Panc1 (cell line): Measurements from ENCODE around the gene C1QTNF12. TPM values are rescaled to one million over a fixed set of nuclear protein-coding genes. Genes with fewer than 3 reads are reported as not detected.
A peak's percentile ranks its signal among the peaks of the same experiment; 100 is the strongest.

ENCODE experiments used
- ATAC-seq: fragments of 200-7000 bp; cut with Tn5 transposase; 2 replicates; pipeline ENCODE4 v1.9.1; 2020; ENCODE audit warnings: mild to moderate bottlenecking, moderate library complexity
- BruUV-seq: library from RNA; stranded (reverse); fragments of 400-500 nt; replicated peaks from 2 replicates; lab custom pipeline; 2021; lab: Mats Ljungman, UMichigan
- CTCF ChIA-PET: fragments of 300-600 bp; sonication (Branson Sonifier 250); formaldehyde crosslinking; loops from one replicate; lab custom pipeline; 2022; ENCODE audit warnings: antibody characterized with exemption; lab: Charles Lee
- POLR2A ChIA-PET: fragments of 300-600 bp; sonication (Branson Sonifier 250); formaldehyde crosslinking; loops from one replicate; lab custom pipeline; 2022; ENCODE audit warnings: antibody characterized with exemption; lab: Charles Lee
- DNase-seq: peaks from one replicate; pipeline ENCODE4 v3.0.0-alpha.2; 2010; ENCODE audit warnings: low read depth, low spot score
- H3K27ac ChIP-seq: 2 replicates; pipeline ENCODE4 v1.5.1; 2011; ENCODE audit warnings: mild to moderate bottlenecking, low read length, inconsistent platforms
- H3K27me3 ChIP-seq: fragments of 200-500 bp; sonication (Bioruptor generic); 2 replicates; pipeline ENCODE4 v1.6.0; 2014; ENCODE audit warnings: low read length, inconsistent platforms; ENCODE audit not compliant: control insufficient read depth, insufficient read depth
- H3K36me3 ChIP-seq: fragments of 200-500 bp; sonication (Bioruptor generic); 2 replicates; pipeline ENCODE4 v1.5.1; 2014; ENCODE audit warnings: inconsistent platforms, mild to moderate bottlenecking, low read length, moderate library complexity; ENCODE audit not compliant: control insufficient read depth, insufficient read depth
- H3K4me1 ChIP-seq: 2 replicates; pipeline ENCODE4 v1.5.1; 2011; ENCODE audit warnings: inconsistent platforms, mild to moderate bottlenecking, low read length, moderate library complexity; ENCODE audit not compliant: control insufficient read depth, insufficient read depth
- H3K4me3 ChIP-seq, 2 experiments: 2 replicates each; pipeline ENCODE4 v1.5.1; 2011 to 2012; ENCODE audit warnings: low read depth in 2 of 2, low read length in 2 of 2, mild to moderate bottlenecking in 2 of 2, inconsistent platforms in 1 of 2, moderate library complexity in 1 of 2
- H3K9me3 ChIP-seq: fragments of 200-500 bp; sonication (Bioruptor generic); 2 replicates; pipeline ENCODE4 v1.5.1; 2014; ENCODE audit warnings: low read depth, mild to moderate bottlenecking, inconsistent platforms, low read length, moderate library complexity; ENCODE audit not compliant: control insufficient read depth, insufficient read depth
- CTCF ChIP-seq: fragments of 450-650 bp; IDR thresholded peaks from 2 replicates; pipeline ENCODE4 v1.5.1; 2017; ENCODE audit warnings: mild to moderate bottlenecking
- POLR2AphosphoS5 ChIP-seq: IDR thresholded peaks from 2 replicates; pipeline ENCODE4 v1.6.1; 2012; ENCODE audit warnings: mild to moderate bottlenecking, low read depth, low read length, moderate library complexity
- REST ChIP-seq, 2 experiments: IDR thresholded peaks; 2 replicates each; pipeline ENCODE4 v1.6.1; 2011 to 2012; ENCODE audit warnings: low read depth in 2 of 2, control low read depth in 1 of 2, low read length in 1 of 2, mild to moderate bottlenecking in 1 of 2, moderate library complexity in 1 of 2; ENCODE audit not compliant: insufficient read depth in 1 of 2
- SIN3A ChIP-seq: IDR thresholded peaks from 2 replicates; pipeline ENCODE4 v1.6.1; 2012; ENCODE audit warnings: low read depth, mild to moderate bottlenecking, low read length, moderate library complexity, borderline replicate concordance; ENCODE audit not compliant: insufficient read depth
- TCF7L2 ChIP-seq: IDR thresholded peaks from 2 replicates; pipeline ENCODE4 v1.6.1; 2011; ENCODE audit warnings: mild to moderate bottlenecking, low read depth, low read length, inconsistent platforms
- in situ Hi-C: cut with HindIII; loops from 2 replicates; pipeline ENCODE4 v1.10.0; 2016; ENCODE audit warnings: low sequenced_read_pairs, low pct_unique_long_range_greater_than_20kb
- intact Hi-C: fragments of 100-400 bp; cut with micrococcal nuclease; formaldehyde crosslinking; loops from one replicate; pipeline ENCODE4 v1.10.0; 2022; ENCODE audit not compliant: unreplicated experiment
- total RNA-seq: library from RNA; stranded (reverse); gene quantifications from one replicate; pipeline ENCODE4 v1.2.1, GENCODE V29; 2021; ENCODE audit not compliant: unreplicated experiment

The C1QTNF12 gene
- total RNA-seq, 1 experiment from 2014 or later: 41.4 TPM

GRCh38 chr1:1290238-1290731, 43.8 kb upstream of the C1QTNF12 start:
- in situ Hi-C loops (no loop called here), intact Hi-C loops (no loop called here)
- no peak overlapping the region for H3K4me3 ChIP-seq
- no peak overlapping the region for H3K27ac ChIP-seq
- TF ChIP-seq CTCF (peak; percentile 85), POLR2AphosphoS5 (no peak)
- ChIA-PET POLR2A (no interaction called here), CTCF (interaction anchor here (1.0 kb wide), 1 partner anchor 21 kb away, joined by 3 read pairs; no protein-coding TSS in a partner anchor)
- BruUV-seq: no TSS peak
- peaks cover 12% of the 10 kb centered on the region for H3K4me1 ChIP-seq
- ATAC-seq (0 out of 2 replicates have a peak, but pooled peaks have one; percentile 40), DNase-seq (no peak)
- no peaks in the 10 kb centered on the region for H3K36me3 ChIP-seq
- no peaks in the 10 kb centered on the region for H3K27me3 ChIP-seq
- no peaks in the 10 kb centered on the region for H3K9me3 ChIP-seq

DNA sequence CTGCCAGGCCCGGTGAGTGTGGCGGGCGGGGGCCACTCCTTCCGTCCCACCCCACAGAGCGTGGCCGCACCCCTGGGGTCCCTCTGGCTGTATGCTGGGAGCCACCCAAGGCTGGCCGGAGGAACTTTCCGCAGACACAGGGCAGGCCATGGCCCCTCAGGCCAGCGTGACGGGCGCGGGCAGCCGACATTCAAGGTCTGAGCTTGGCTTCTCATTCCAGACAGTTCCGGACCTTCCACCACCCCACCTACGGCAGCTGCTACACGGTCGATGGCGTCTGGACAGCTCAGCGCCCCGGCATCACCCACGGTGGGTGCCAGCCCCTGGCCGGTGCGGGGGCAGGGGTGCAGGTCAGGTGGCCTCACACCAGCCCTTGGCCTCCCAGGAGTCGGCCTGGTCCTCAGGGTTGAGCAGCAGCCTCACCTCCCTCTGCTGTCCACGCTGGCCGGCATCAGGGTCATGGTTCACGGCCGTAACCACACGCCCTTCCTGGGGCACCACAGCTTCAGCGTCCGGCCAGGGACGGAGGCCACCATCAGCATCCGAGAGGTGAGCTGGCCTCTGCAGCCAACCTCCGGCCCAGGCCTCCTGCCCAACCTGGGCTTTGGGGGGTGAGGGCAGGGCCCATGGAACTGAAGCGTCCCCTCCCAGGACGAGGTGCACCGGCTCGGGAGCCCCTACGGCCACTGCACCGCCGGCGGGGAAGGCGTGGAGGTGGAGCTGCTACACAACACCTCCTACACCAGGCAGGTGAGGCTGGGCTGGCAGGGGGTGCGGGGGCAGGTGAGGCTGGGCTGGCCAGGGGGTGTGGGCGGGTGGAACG, 41.0 kb upstream of the C1QTNF12 start:
- ATAC-seq: no peak
- Histone ChIP-seq H3K27me3 (no peaks in the 10 kb centered on the region), H3K4me1 (peaks cover 16% of the 10 kb centered on the region), H3K9me3 (no peaks in the 10 kb centered on the region), H3K36me3 (no peaks in the 10 kb centered on the region), H3K27ac (no peak overlapping the region), H3K4me3 (no peak overlapping the region)
- no TSS peak for BruUV-seq
- in situ Hi-C loops: no loop called here
- TF ChIP-seq SIN3A: no peak
- no peak for TF ChIP-seq REST (IDR thresholded peaks at IDR 0.05; ENCODE audit: insufficient read depth in 1 of 2, low read depth in 2 of 2, low read length in 1 of 2)
- no peak for TF ChIP-seq CTCF
- no peak for TF ChIP-seq TCF7L2
- TF ChIP-seq POLR2AphosphoS5: no peak
- intact Hi-C loops: no loop called here
- ChIA-PET POLR2A (interaction anchor here (0.5 kb wide), 1 partner anchor 100 kb away, joined by 8 read pairs; no protein-coding TSS in a partner anchor), CTCF (no interaction called here)
- DNase-seq: no peak
